Measurements from ENCODE around the gene ADAT1. TPM values are rescaled to one million over a fixed set of nuclear protein-coding genes. Genes with fewer than 3 reads are reported as not detected.
"Not testable (repeated sequence)": the region's sequence is repeated elsewhere in the genome, so short reads cannot be mapped to it uniquely, and the experiment has no call there.

ADAT1 gene
- total RNA-seq, 1 donor from 2014 or later = 64.4 TPM

DNA sequence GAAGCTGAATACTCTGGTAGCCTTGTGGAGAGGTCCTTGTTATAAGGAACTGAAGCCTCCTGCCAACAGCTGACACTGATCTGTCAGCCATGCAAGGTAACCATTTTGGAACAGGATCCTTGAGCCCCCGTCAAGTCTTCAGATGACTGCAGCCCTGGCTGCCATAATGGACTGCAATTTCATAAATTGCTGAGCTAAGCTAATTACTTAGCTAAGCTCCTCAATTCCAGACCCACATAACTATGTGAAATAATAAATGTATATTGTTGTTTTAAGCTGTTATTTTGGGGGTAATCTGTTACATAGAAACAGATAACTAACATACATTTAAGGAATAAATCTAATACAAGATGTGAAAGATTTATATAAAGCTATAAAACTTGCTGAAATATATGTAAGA lies 16.6 kb downstream of the ADAT1 start:
- DNase-seq = no peak
- intact Hi-C loops (cut with micrococcal nuclease) = no loop called here
- Mint-ChIP-seq H3K27ac (no peak overlapping the region), H3K27me3 (no peaks in the 10 kb centered on the region), H3K4me3 (no peak overlapping the region), H3K36me3 (ENCODE audit: low read depth) (peaks cover 52% of the 10 kb centered on the region), H3K4me1 (no peaks in the 10 kb centered on the region), H3K9me3 (peaks cover 11% of the 10 kb centered on the region)

DNA sequence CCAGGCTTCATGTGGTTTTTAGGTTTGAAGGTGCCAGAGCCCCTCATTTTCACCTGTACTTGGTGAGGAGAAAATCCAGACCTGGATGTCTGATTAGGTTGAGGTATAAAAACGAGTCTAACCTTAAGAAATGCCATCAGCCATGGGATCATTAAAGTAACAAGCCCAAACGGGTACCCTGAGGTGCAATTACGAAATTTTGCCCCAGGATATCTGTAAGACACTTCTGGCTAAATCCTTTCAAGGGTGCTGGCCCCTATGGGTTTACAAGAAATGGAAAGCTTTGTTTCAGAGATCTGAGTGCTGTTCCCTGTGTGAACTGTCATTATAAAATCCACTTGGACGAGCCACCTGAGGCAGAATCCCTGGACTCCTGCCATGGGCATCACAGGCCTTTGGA lies 19.8 kb downstream of the ADAT1 start:
- no peak overlapping the region for H3K4me3 Mint-ChIP-seq
- no peak overlapping the region for H3K27ac Mint-ChIP-seq
- intact Hi-C loops (cut with micrococcal nuclease) = no loop called here
- H3K9me3 Mint-ChIP-seq = peaks cover 11% of the 10 kb centered on the region
- no peak for DNase-seq
- H3K4me1 Mint-ChIP-seq = no peaks in the 10 kb centered on the region
- H3K27me3 Mint-ChIP-seq = no peaks in the 10 kb centered on the region
- peaks cover 63% of the 10 kb centered on the region for H3K36me3 Mint-ChIP-seq (ENCODE audit: low read depth)

DNA sequence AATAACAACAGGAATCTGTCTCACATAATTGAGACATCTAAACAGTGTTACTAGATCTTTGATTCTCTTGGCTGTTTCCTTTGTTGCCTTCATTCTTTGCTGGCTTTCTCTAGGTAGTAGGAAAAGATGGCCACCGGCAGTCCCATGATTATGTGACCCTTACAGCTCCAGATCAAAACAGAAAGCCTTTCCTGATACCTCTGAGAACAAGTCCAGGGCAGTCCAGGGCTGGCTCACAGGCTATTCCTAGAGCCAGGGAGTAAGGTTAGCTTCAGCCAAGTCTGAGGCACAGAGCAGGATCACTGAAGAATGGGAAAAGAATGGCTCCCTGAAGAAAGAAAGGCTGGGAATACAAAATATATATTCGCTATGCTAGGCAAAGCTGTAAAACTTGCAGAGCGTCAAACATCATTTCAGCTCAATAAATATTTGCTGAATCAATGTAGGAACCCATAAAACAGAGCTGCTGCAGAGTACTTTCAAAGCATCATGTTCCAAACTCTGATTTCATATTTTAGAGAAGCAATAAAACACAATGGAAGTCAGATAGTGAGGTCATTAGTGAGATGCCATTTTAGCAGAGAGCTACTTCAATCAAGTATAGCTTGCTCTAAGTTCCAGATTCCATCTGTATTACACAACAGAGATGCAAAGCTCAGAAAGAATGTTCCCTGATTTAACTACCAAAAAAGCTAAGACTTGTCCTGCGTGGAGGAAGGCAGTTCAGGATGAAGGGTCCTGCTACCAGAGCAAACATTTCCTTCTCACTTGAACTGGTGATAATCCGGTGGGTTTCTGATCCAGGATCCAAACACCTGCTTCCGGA lies 23.4 kb downstream of the ADAT1 start:
- H3K27me3 Mint-ChIP-seq = no peaks in the 10 kb centered on the region
- no peak for DNase-seq
- H3K4me1 Mint-ChIP-seq = peaks cover 3% of the 10 kb centered on the region
- intact Hi-C loops (cut with micrococcal nuclease) = no loop called here
- H3K4me3 Mint-ChIP-seq = no peak overlapping the region
- no peak overlapping the region for H3K27ac Mint-ChIP-seq
- peaks cover 19% of the 10 kb centered on the region for H3K9me3 Mint-ChIP-seq
- H3K36me3 Mint-ChIP-seq (ENCODE audit: low read depth) = peaks cover 60% of the 10 kb centered on the region

GRCh38 chr16:75593825-75594820 lies 29.0 kb downstream of the ADAT1 start:
- H3K9me3 Mint-ChIP-seq = peaks cover 7% of the 10 kb centered on the region
- intact Hi-C loops (cut with micrococcal nuclease) = no loop called here
- peak overlapping the region; percentile 56 for H3K27ac Mint-ChIP-seq
- no peak overlapping the region for H3K4me3 Mint-ChIP-seq
- peak; percentile 60 for DNase-seq
- H3K4me1 Mint-ChIP-seq = peaks cover 11% of the 10 kb centered on the region
- peaks cover 21% of the 10 kb centered on the region for H3K36me3 Mint-ChIP-seq (ENCODE audit: low read depth)
- no peaks in the 10 kb centered on the region for H3K27me3 Mint-ChIP-seq

GRCh38 chr16:75593308-75593707 lies 29.8 kb downstream of the ADAT1 start:
- H3K4me3 Mint-ChIP-seq = no peak overlapping the region
- no peak for DNase-seq
- H3K27me3 Mint-ChIP-seq = no peaks in the 10 kb centered on the region
- H3K4me1 Mint-ChIP-seq = peaks cover 11% of the 10 kb centered on the region
- intact Hi-C loops (cut with micrococcal nuclease) = no loop called here
- peaks cover 20% of the 10 kb centered on the region for H3K36me3 Mint-ChIP-seq (ENCODE audit: low read depth)
- H3K9me3 Mint-ChIP-seq = peaks cover 7% of the 10 kb centered on the region
- H3K27ac Mint-ChIP-seq = no peak overlapping the region

- H3K27ac Mint-ChIP-seq; H3K36me3 Mint-ChIP-seq (ENCODE audit: low read depth); intact Hi-C loops (cut with micrococcal nuclease); H3K9me3 Mint-ChIP-seq; H3K27me3 Mint-ChIP-seq; DNase-seq; H3K4me3 Mint-ChIP-seq: not testable (repeated sequence)
- H3K4me1 Mint-ChIP-seq = peaks cover 11% of the 10 kb centered on the region
Observed at GRCh38 chr16:75591927-75592326, 31.2 kb downstream of the ADAT1 start.

DNA sequence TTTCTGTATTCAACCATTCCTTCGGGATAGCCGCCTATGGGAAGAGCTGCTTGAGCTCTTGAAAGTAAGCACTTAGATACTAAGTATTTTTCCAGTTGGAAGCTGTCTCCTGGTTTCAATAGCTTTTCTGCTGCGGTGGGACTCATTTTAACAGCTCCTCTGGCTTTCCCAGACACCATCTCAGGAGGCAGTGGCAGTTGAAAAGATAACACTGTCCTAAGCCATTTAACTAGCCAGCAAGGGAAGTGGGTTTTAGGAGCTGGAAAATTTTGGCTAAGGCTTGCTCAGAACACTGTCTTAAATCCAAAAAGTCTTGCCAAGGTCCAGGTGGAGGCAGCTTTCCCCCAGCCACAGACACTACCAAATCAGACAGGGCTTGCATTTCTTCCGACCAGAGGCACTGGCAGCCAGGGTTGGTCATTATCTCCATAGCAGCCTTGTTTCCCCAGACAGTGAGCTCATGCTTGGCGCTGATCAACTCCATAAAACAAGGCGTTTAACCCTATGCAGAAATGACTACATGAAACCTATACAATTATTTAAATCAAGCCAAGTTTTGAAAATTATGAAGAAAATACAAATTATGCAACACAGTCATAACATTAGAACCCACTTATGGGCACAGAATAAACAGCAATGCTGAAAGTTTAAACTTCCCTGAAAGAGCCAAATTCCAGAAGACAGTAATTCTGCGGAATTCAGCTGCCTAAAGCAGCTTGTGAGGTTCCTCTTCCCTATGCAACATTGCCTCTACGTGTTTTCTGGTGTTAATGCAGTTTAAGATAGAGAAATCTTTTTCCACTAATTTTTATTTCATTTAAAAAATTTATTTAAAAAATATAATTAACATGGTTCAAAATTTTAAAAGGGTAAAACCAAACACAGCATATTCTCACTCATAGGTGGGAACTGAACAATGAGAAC lies 31.9 kb downstream of the ADAT1 start:
- peaks cover 4% of the 10 kb centered on the region for H3K36me3 Mint-ChIP-seq (ENCODE audit: low read depth)
- H3K27ac Mint-ChIP-seq = no peak overlapping the region
- no peaks in the 10 kb centered on the region for H3K27me3 Mint-ChIP-seq
- H3K9me3 Mint-ChIP-seq = no peaks in the 10 kb centered on the region
- no peak overlapping the region for H3K4me3 Mint-ChIP-seq
- no peak for DNase-seq
- H3K4me1 Mint-ChIP-seq = peaks cover 11% of the 10 kb centered on the region
- intact Hi-C loops (cut with micrococcal nuclease) = no loop called here

GRCh38 chr16:75589306-75589705 lies 33.8 kb downstream of the ADAT1 start:
- intact Hi-C loops (cut with micrococcal nuclease) = no loop called here
- no peak overlapping the region for H3K27ac Mint-ChIP-seq
- H3K27me3 Mint-ChIP-seq = no peaks in the 10 kb centered on the region
- peaks cover 6% of the 10 kb centered on the region for H3K36me3 Mint-ChIP-seq (ENCODE audit: low read depth)
- H3K4me1 Mint-ChIP-seq = peaks cover 6% of the 10 kb centered on the region
- no peak for DNase-seq
- H3K4me3 Mint-ChIP-seq = no peak overlapping the region
- H3K9me3 Mint-ChIP-seq = no peaks in the 10 kb centered on the region

DNA sequence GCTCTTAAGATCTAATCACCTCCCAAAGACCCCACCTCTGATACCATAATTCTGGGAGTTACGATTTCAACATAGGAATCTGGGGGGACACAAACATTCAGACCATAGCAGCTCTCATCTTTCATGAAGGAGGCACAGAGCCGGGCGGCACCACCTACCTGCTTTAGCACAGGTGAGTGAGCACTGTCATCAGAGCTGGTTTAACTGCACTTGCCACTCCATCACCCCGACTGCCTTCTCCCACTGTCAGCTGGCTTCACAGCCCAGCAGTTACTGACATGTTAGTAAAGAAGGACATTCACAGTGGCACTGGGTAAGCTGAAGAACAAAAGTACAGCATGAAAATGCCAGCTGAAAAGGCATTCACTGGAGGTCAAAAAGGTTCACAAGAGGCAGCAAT lies 34.4 kb downstream of the ADAT1 start:
- DNase-seq = no peak
- Mint-ChIP-seq H3K27me3 (no peaks in the 10 kb centered on the region), H3K9me3 (no peaks in the 10 kb centered on the region), H3K4me1 (peaks cover 5% of the 10 kb centered on the region), H3K36me3 (ENCODE audit: low read depth) (peaks cover 5% of the 10 kb centered on the region), H3K27ac (no peak overlapping the region), H3K4me3 (no peak overlapping the region)
- intact Hi-C loops (cut with micrococcal nuclease) = no loop called here

DNA sequence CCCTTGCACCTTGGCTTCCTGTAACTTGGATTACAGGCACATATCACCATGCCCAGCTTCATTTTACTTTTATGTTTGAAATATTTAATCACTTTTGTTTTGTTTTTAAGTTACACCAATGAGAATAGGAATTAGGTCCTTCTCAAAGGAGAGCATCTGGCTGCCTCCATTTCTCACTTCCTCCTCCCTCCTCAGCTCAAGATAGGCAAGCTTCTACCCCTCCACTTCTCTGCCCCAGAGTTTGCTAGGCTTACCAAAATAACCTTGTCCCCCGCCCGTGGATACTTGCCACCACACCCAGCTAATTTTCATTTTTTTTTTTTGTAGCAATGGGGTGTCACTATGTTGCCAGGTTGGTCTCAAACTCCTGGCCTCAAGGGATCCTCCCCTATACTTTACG lies 39.0 kb downstream of the ADAT1 start:
- Mint-ChIP-seq H3K4me3 (no peak overlapping the region), H3K27me3 (no peaks in the 10 kb centered on the region), H3K27ac (no peak overlapping the region), H3K9me3 (no peaks in the 10 kb centered on the region), H3K36me3 (ENCODE audit: low read depth) (peaks cover 12% of the 10 kb centered on the region), H3K4me1 (peaks cover 7% of the 10 kb centered on the region)
- intact Hi-C loops (cut with micrococcal nuclease) = no loop called here
- DNase-seq = no peak

- no peaks in the 10 kb centered on the region for H3K9me3 Mint-ChIP-seq
Observed at GRCh38 chr16:75579281-75579834, 43.7 kb downstream of the ADAT1 start.

GRCh38 chr16:75578725-75579124 lies 44.4 kb downstream of the ADAT1 start:
- peaks cover 34% of the 10 kb centered on the region for H3K36me3 Mint-ChIP-seq (ENCODE audit: low read depth)
- no peaks in the 10 kb centered on the region for H3K27me3 Mint-ChIP-seq
- H3K4me1 Mint-ChIP-seq = peaks cover 8% of the 10 kb centered on the region
- no peak overlapping the region for H3K27ac Mint-ChIP-seq
- DNase-seq = no peak
- no peaks in the 10 kb centered on the region for H3K9me3 Mint-ChIP-seq
- no peak overlapping the region for H3K4me3 Mint-ChIP-seq
- intact Hi-C loops (cut with micrococcal nuclease) = no loop called here

More at GRCh38 chr16:75579281-75579834, 43.7 kb downstream of the ADAT1 start:
- Mint-ChIP-seq H3K27me3 (no peaks in the 10 kb centered on the region), H3K36me3 (ENCODE audit: low read depth) (peaks cover 31% of the 10 kb centered on the region), H3K27ac (no peak overlapping the region), H3K4me1 (peaks cover 11% of the 10 kb centered on the region), H3K4me3 (no peak overlapping the region)
- intact Hi-C loops (cut with micrococcal nuclease) = no loop called here
- no peak for DNase-seq

GRCh38 chr16:75578212-75578611 lies 44.9 kb downstream of the ADAT1 start:
- H3K9me3 Mint-ChIP-seq = no peaks in the 10 kb centered on the region
- intact Hi-C loops (cut with micrococcal nuclease) = no loop called here
- no peak overlapping the region for H3K27ac Mint-ChIP-seq
- H3K4me3 Mint-ChIP-seq = no peak overlapping the region
- H3K27me3 Mint-ChIP-seq = no peaks in the 10 kb centered on the region
- DNase-seq = no peak
- H3K4me1 Mint-ChIP-seq = peaks cover 8% of the 10 kb centered on the region
- peaks cover 36% of the 10 kb centered on the region for H3K36me3 Mint-ChIP-seq (ENCODE audit: low read depth)

Measured in activated CD4-positive, alpha-beta T cell treated with anti-CD3 and anti-CD28 coated beads, Interleukin-2, amount 10 ng/mL, durations not matched to agents 24 days and 14 days (primary cell).